ENCODE measurements around the gene CCDC160. TPM values are rescaled to one million over a fixed set of nuclear protein-coding genes. Genes with fewer than 3 reads are reported as not detected.
"Not testable (repeated sequence)": the region's sequence is repeated elsewhere in the genome, so short reads cannot be mapped to it uniquely, and the experiment has no call there.

CCDC160 gene
- total RNA-seq, 1 donor from 2014 or later, result not detected

DNA sequence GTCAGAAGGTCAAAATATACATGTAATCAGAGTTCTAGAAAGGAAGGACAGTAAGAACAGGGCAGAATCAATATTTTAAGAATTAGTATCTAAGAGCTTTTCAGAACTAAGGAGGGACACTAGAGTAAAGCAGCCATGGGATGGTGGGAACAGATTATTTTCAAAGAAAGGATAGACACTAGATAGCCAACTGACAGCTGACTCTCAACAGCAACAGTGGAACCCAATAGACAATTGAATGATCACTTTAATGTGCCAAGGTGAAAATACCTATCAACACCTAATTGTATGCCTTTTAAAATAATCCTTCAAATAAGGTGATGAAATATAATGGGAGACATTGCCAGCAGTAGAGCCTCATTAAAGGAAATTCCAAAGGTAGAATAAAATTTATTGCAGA is 26.5 kb upstream of the CCDC160 start:
- H3K4me1 ChIP-seq, result no peaks in the 10 kb centered on the region
- H3K27ac ChIP-seq, result no peak overlapping the region
- H3K4me3 ChIP-seq, result no peak overlapping the region
- H3K9me3 ChIP-seq, result no peaks in the 10 kb centered on the region
- H3K36me3 ChIP-seq, result no peaks in the 10 kb centered on the region
- DNase-seq (ENCODE audit: low spot score in 2 of 2), result no peak
- no peaks in the 10 kb centered on the region for H3K27me3 ChIP-seq
- intact Hi-C loops (cut with DNase I), result no loop called here
- TF ChIP-seq CTCF (IDR thresholded peaks at IDR 0.05), result no peak

- no peaks in the 10 kb centered on the region for H3K36me3 ChIP-seq
- no peak overlapping the region for H3K27ac ChIP-seq
- H3K9me3 ChIP-seq, result no peaks in the 10 kb centered on the region
- no peaks in the 10 kb centered on the region for H3K4me1 ChIP-seq
- no peak for TF ChIP-seq CTCF (IDR thresholded peaks at IDR 0.05)
- no peak overlapping the region for H3K4me3 ChIP-seq
- DNase-seq (ENCODE audit: low spot score in 2 of 2), result no peak
- intact Hi-C loops (cut with DNase I), result no loop called here
- H3K27me3 ChIP-seq, result no peaks in the 10 kb centered on the region
Observed at GRCh38 chrX:134235236-134235635, 1.7 kb upstream of the CCDC160 start.

DNA sequence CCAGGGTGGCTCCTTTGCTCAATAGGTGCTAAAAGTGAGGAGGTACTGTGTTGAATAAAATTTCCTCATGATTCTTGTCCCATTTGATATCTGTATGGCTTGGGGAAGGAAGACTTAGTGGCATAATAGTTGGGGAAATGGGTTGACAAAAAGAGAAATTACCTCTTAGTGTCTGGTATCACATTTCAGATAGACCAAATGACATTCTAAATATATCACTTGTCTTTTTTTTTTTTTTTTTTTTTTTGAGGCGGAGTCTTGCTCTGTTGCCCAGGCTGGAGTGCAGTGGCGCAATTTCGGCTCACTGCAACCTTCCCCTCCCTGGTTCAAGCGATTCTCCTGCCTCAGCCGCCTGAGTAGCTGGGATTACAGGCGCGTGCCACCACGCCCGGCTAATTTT is 1.2 kb downstream of the CCDC160 start:
- H3K36me3 ChIP-seq; H3K27me3 ChIP-seq; intact Hi-C loops (cut with DNase I); H3K9me3 ChIP-seq; DNase-seq (ENCODE audit: low spot score in 2 of 2); H3K4me3 ChIP-seq; H3K27ac ChIP-seq; H3K4me1 ChIP-seq: not testable (repeated sequence)

DNA sequence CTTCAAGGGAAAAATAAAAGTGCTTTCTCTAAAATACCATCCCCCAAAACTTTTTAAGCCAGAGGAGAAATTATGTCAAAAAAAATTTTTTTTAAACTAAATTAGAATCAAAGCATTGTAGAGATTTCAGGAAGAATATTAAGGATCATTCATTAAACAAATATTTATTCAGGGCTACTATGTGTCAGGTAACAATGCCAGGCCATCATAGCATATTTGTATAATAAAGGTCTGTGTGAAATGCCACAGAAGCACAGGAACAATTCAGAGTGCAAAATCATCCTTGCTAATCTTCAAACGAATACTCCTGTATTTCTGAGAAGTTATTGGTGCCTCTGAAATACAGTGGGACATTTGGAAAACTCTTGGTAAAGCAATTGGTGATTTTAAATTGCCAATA is 2.0 kb downstream of the CCDC160 start:
- no peak for DNase-seq (ENCODE audit: low spot score in 2 of 2)
- no peak for TF ChIP-seq CTCF (IDR thresholded peaks at IDR 0.05)
- Histone ChIP-seq H3K27me3 (no peaks in the 10 kb centered on the region), H3K4me3 (no peak overlapping the region), H3K27ac (no peak overlapping the region), H3K36me3 (no peaks in the 10 kb centered on the region), H3K4me1 (no peaks in the 10 kb centered on the region), H3K9me3 (no peaks in the 10 kb centered on the region)
- intact Hi-C loops (cut with DNase I), result no loop called here

DNA sequence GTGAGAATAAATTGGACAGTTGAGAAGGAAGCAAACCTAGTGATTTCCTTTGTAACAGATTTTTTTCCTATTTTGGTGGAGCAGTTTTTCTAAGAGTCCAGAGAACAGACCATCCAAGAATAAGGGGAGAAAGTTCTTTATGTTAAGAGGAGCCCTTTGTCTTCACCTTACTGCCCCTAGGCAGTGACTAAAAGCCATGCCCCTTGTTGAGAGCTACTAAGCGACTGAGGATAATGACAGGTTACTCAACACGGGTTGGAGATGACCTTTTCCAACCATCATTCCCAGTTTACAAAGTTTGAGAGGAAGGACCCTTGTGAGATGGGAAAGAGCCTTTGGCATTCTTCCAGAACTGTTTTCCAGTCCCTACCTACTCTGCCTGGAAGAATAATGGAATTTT is 3.2 kb downstream of the CCDC160 start:
- Histone ChIP-seq H3K4me1 (no peaks in the 10 kb centered on the region), H3K9me3 (no peaks in the 10 kb centered on the region), H3K27ac (no peak overlapping the region), H3K4me3 (no peak overlapping the region), H3K27me3 (no peaks in the 10 kb centered on the region), H3K36me3 (no peaks in the 10 kb centered on the region)
- intact Hi-C loops (cut with DNase I), result no loop called here
- no peak for DNase-seq (ENCODE audit: low spot score in 2 of 2)
- TF ChIP-seq CTCF (IDR thresholded peaks at IDR 0.05), result no peak

DNA sequence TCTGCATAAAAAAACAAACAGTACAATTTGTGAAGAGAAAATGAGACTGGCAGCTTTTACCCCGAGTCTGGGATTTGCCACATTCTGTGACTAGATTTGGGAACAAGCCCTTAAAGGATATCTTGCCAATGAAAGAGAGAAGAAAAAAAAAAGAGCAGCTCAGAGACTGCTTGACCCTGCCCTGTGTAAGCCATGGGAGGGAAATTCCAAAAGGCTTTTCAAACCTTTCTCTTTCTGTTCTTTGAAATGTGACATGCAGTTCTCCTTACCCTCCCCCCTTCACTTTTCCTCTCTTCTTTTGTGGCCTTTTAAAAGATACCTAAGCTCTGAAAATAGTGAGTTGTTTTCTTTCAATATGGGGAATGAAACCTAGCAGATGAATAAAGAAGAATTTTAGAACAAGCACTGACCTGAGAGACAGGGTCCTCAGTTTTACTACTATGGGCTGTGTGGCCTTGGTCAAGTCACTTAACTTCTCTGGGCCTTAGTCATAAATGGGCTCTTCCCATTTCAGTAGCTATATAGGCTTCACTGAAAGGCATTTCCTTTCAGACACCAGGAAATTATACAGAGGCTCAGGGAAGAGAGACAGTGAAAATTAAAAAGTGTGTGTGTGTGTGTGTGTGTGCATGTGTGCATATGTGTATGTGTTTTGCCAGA is 5.1 kb downstream of the CCDC160 start:
- Histone ChIP-seq H3K27me3 (no peaks in the 10 kb centered on the region), H3K27ac (no peak overlapping the region), H3K4me1 (no peaks in the 10 kb centered on the region), H3K9me3 (no peaks in the 10 kb centered on the region), H3K4me3 (no peak overlapping the region), H3K36me3 (no peaks in the 10 kb centered on the region)
- intact Hi-C loops (cut with DNase I), result no loop called here
- no peak for TF ChIP-seq CTCF (IDR thresholded peaks at IDR 0.05)
- no peak for DNase-seq (ENCODE audit: low spot score in 2 of 2)
